Panc1 (cell line): ENCODE data around the gene ZNF224. TPM values are rescaled to one million over a fixed set of nuclear protein-coding genes. Genes with fewer than 3 reads are reported as not detected.

ENCODE experiments used
- ATAC-seq: fragments of 200-7000 bp; cut with Tn5 transposase; 2 replicates; pipeline ENCODE4 v1.9.1; 2020; ENCODE audit warnings: mild to moderate bottlenecking, moderate library complexity
- BruUV-seq: library from RNA; stranded (reverse); fragments of 400-500 nt; replicated peaks from 2 replicates; lab custom pipeline; 2021; lab: Mats Ljungman, UMichigan
- CTCF ChIA-PET: fragments of 300-600 bp; sonication (Branson Sonifier 250); formaldehyde crosslinking; loops from one replicate; lab custom pipeline; 2022; ENCODE audit warnings: antibody characterized with exemption; lab: Charles Lee
- POLR2A ChIA-PET: fragments of 300-600 bp; sonication (Branson Sonifier 250); formaldehyde crosslinking; loops from one replicate; lab custom pipeline; 2022; ENCODE audit warnings: antibody characterized with exemption; lab: Charles Lee
- DNase-seq: peaks from one replicate; pipeline ENCODE4 v3.0.0-alpha.2; 2010; ENCODE audit warnings: low read depth, low spot score
- H3K27ac ChIP-seq: 2 replicates; pipeline ENCODE4 v1.5.1; 2011; ENCODE audit warnings: mild to moderate bottlenecking, low read length, inconsistent platforms
- H3K27me3 ChIP-seq: fragments of 200-500 bp; sonication (Bioruptor generic); 2 replicates; pipeline ENCODE4 v1.6.0; 2014; ENCODE audit warnings: low read length, inconsistent platforms; ENCODE audit not compliant: control insufficient read depth, insufficient read depth
- H3K36me3 ChIP-seq: fragments of 200-500 bp; sonication (Bioruptor generic); 2 replicates; pipeline ENCODE4 v1.5.1; 2014; ENCODE audit warnings: inconsistent platforms, mild to moderate bottlenecking, low read length, moderate library complexity; ENCODE audit not compliant: control insufficient read depth, insufficient read depth
- H3K4me1 ChIP-seq: 2 replicates; pipeline ENCODE4 v1.5.1; 2011; ENCODE audit warnings: inconsistent platforms, mild to moderate bottlenecking, low read length, moderate library complexity; ENCODE audit not compliant: control insufficient read depth, insufficient read depth
- H3K4me3 ChIP-seq, 2 experiments: 2 replicates each; pipeline ENCODE4 v1.5.1; 2011 to 2012; ENCODE audit warnings: low read depth in 2 of 2, low read length in 2 of 2, mild to moderate bottlenecking in 2 of 2, inconsistent platforms in 1 of 2, moderate library complexity in 1 of 2
- H3K9me3 ChIP-seq: fragments of 200-500 bp; sonication (Bioruptor generic); 2 replicates; pipeline ENCODE4 v1.5.1; 2014; ENCODE audit warnings: low read depth, mild to moderate bottlenecking, inconsistent platforms, low read length, moderate library complexity; ENCODE audit not compliant: control insufficient read depth, insufficient read depth
- CTCF ChIP-seq: fragments of 450-650 bp; IDR thresholded peaks from 2 replicates; pipeline ENCODE4 v1.5.1; 2017; ENCODE audit warnings: mild to moderate bottlenecking
- POLR2AphosphoS5 ChIP-seq: IDR thresholded peaks from 2 replicates; pipeline ENCODE4 v1.6.1; 2012; ENCODE audit warnings: mild to moderate bottlenecking, low read depth, low read length, moderate library complexity
- REST ChIP-seq, 2 experiments: IDR thresholded peaks; 2 replicates each; pipeline ENCODE4 v1.6.1; 2011 to 2012; ENCODE audit warnings: low read depth in 2 of 2, control low read depth in 1 of 2, low read length in 1 of 2, mild to moderate bottlenecking in 1 of 2, moderate library complexity in 1 of 2; ENCODE audit not compliant: insufficient read depth in 1 of 2
- SIN3A ChIP-seq: IDR thresholded peaks from 2 replicates; pipeline ENCODE4 v1.6.1; 2012; ENCODE audit warnings: low read depth, mild to moderate bottlenecking, low read length, moderate library complexity, borderline replicate concordance; ENCODE audit not compliant: insufficient read depth
- TCF7L2 ChIP-seq: IDR thresholded peaks from 2 replicates; pipeline ENCODE4 v1.6.1; 2011; ENCODE audit warnings: mild to moderate bottlenecking, low read depth, low read length, inconsistent platforms
- in situ Hi-C: cut with HindIII; loops from 2 replicates; pipeline ENCODE4 v1.10.0; 2016; ENCODE audit warnings: low sequenced_read_pairs, low pct_unique_long_range_greater_than_20kb
- intact Hi-C: fragments of 100-400 bp; cut with micrococcal nuclease; formaldehyde crosslinking; loops from one replicate; pipeline ENCODE4 v1.10.0; 2022; ENCODE audit not compliant: unreplicated experiment
- total RNA-seq: library from RNA; stranded (reverse); gene quantifications from one replicate; pipeline ENCODE4 v1.2.1, GENCODE V29; 2021; ENCODE audit not compliant: unreplicated experiment

The ZNF224 gene
- total RNA-seq, 1 experiment from 2014 or later: 13.4 TPM

DNA sequence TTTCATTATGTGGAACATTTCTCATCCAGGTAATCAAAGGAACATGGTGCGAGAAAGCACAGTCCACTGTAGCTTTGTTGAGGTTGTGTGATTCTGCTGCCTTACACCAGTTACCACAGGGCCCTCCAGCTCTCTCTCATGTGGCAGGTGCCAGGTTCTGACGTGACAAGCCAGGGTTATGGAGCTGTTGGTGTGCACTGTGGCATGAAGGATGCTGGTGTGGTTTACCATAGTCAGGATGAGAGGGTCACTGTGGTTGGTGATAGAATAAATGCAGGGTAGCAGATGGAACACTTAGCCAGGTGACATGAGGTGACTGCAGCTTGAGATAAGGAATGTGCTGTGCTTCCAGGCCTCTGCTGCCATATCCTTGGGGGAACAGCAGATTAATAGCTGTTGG, 34.9 kb upstream of the ZNF224 start:
- Histone ChIP-seq H3K4me3 (no peak overlapping the region), H3K4me1 (no peaks in the 10 kb centered on the region), H3K36me3 (no peaks in the 10 kb centered on the region; the same call in 1 of the 2 replicates), H3K27me3 (no peaks in the 10 kb centered on the region), H3K9me3 (no peaks in the 10 kb centered on the region), H3K27ac (no peak overlapping the region)
- intact Hi-C loops (no loop called here), in situ Hi-C loops (no loop called here)
- ATAC-seq: no peak
- BruUV-seq: no TSS peak
- ChIA-PET POLR2A (no interaction called here), CTCF (no interaction called here)
- no peak for TF ChIP-seq TCF7L2
- no peak for TF ChIP-seq REST (IDR thresholded peaks at IDR 0.05; ENCODE audit: insufficient read depth in 1 of 2, low read depth in 2 of 2, low read length in 1 of 2)
- no peak for TF ChIP-seq SIN3A
- no peak for TF ChIP-seq CTCF
- TF ChIP-seq POLR2AphosphoS5: no peak
- no peak for DNase-seq

DNA sequence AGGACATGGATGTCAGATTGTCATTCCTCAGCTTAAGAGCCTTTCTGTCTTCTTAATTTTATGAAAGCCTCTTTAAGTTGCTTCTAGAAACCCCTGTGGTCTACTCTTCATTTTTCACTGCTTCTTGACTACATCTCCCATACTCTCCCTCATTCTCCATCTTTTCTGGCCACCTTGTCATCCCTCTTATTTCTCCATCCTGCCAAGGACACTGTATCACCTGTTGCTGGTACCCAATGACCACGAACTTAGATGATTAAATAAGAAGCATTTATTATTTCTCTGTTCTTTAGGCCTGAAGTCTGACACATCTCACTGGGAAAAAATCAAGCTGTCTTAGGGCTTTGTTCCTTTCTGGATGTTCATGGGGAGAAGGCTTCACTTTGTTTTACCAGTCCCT, 33.1 kb upstream of the ZNF224 start:
- CTCF ChIA-PET: no interaction called here
- H3K36me3 ChIP-seq: no peaks in the 10 kb centered on the region; the same call in 1 of the 2 replicates
- BruUV-seq: no TSS peak
- POLR2A ChIA-PET: no interaction called here
- no peak for ATAC-seq
- intact Hi-C loops (no loop called here), in situ Hi-C loops (no loop called here)
- DNase-seq: no peak
- H3K4me1 ChIP-seq: no peaks in the 10 kb centered on the region
- no peak overlapping the region for H3K27ac ChIP-seq
- TF ChIP-seq SIN3A (no peak), POLR2AphosphoS5 (no peak), CTCF (no peak), REST (IDR thresholded peaks at IDR 0.05; ENCODE audit: insufficient read depth in 1 of 2, low read depth in 2 of 2, low read length in 1 of 2) (no peak), TCF7L2 (no peak)
- H3K9me3 ChIP-seq: peaks cover 12% of the 10 kb centered on the region; the same call in 1 of the 2 replicates
- H3K4me3 ChIP-seq: no peak overlapping the region
- no peaks in the 10 kb centered on the region for H3K27me3 ChIP-seq
